Mesothelial cell of epicardium (in vitro differentiated cells): ENCODE data around the gene OTOS. TPM values are rescaled to one million over a fixed set of nuclear protein-coding genes. Genes with fewer than 3 reads are reported as not detected.

ENCODE experiments used
- DNase-seq, 2 experiments: peaks; one replicate each; pipeline ENCODE4 v3.0.0; 2021; ENCODE audit warnings: low spot score in 2 of 2; ENCODE audit not compliant: unreplicated experiment in 2 of 2
- H3K27ac Mint-ChIP-seq: 2 replicates; pipeline ENCODE4 v1.8.0; 2021; ENCODE audit warnings: mixed read lengths
- H3K27me3 Mint-ChIP-seq: 2 replicates; pipeline ENCODE4 v1.8.0; 2021; ENCODE audit warnings: low read depth, mixed read lengths
- H3K36me3 Mint-ChIP-seq: 2 replicates; pipeline ENCODE4 v1.8.0; 2021; ENCODE audit warnings: mixed read lengths
- H3K4me1 Mint-ChIP-seq: 2 replicates; pipeline ENCODE4 v1.8.0; 2021; ENCODE audit warnings: mixed read lengths
- H3K4me3 Mint-ChIP-seq: 2 replicates; pipeline ENCODE4 v1.8.0; 2021; ENCODE audit warnings: mild to moderate bottlenecking, moderate library complexity, mixed read lengths
- H3K9me3 Mint-ChIP-seq: 2 replicates; pipeline ENCODE4 v1.8.0; 2021; ENCODE audit warnings: mixed read lengths
- total RNA-seq: library from RNA; stranded (reverse); gene quantifications from 3 replicates; pipeline ENCODE4 v1.2.1, GENCODE V29; 2021
- TF ChIP-seq, protein P1 (sequence below): fragments of 200-600 bp; sonication (generic); IDR thresholded peaks from one replicate; pipeline ENCODE4 v1.5.0; 2021; ENCODE audit warnings: antibody characterized with exemption; ENCODE audit not compliant: unreplicated experiment

The OTOS gene
- total RNA-seq, 1 donor from 2014 or later, result not detected

DNA sequence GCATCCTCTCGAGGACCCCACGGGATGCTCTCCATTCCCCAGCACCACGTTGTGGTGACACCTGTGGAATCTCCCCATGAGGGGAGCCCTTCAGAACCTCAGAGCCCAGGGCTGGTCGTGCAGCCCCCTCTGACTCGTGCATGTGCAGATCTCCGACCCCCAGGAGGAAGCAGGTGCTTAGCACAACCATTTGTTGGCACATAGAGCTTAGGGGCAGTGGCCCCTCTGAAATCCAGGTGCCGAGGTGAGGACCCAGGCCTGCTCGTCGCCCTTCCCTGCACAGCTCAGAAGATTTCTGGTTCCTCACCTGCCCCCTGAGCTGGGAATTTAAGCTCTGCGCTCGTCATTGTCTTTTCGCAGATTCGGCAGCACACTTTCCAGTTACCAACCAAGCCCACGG, 1.3 kb upstream of the OTOS start:
- Mint-ChIP-seq H3K27ac (no peak overlapping the region), H3K36me3 (no peaks in the 10 kb centered on the region), H3K27me3 (peaks cover 41% of the 10 kb centered on the region), H3K4me1 (peaks cover 2% of the 10 kb centered on the region), H3K9me3 (no peaks in the 10 kb centered on the region), H3K4me3 (no peak overlapping the region)
- DNase-seq, result no peak
- TF ChIP-seq, protein P1, sequence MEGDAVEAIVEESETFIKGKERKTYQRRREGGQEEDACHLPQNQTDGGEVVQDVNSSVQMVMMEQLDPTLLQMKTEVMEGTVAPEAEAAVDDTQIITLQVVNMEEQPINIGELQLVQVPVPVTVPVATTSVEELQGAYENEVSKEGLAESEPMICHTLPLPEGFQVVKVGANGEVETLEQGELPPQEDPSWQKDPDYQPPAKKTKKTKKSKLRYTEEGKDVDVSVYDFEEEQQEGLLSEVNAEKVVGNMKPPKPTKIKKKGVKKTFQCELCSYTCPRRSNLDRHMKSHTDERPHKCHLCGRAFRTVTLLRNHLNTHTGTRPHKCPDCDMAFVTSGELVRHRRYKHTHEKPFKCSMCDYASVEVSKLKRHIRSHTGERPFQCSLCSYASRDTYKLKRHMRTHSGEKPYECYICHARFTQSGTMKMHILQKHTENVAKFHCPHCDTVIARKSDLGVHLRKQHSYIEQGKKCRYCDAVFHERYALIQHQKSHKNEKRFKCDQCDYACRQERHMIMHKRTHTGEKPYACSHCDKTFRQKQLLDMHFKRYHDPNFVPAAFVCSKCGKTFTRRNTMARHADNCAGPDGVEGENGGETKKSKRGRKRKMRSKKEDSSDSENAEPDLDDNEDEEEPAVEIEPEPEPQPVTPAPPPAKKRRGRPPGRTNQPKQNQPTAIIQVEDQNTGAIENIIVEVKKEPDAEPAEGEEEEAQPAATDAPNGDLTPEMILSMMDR, result no peak

DNA sequence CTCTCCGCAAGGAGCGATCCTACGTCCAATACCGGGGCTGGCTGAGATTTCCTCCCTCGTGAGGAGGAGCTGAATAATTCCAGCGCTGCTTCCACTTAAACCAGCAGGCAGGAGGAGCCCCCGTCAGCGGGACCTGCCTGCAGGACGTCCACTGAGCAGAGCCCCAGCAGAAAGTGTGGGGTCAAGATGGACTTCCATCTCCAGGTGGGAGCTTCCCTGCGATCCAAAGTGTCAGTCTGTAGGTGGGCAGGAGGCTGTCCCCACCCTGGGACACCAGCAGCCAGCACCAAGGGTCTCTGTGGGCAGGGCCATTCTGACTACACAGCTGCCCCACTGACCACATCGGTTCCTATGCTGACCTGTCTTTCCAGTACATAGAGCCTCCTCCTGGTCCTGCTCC, 462 bp upstream of the OTOS start:
- peaks cover 43% of the 10 kb centered on the region for H3K27me3 Mint-ChIP-seq
- peaks cover 3% of the 10 kb centered on the region for H3K4me1 Mint-ChIP-seq
- H3K9me3 Mint-ChIP-seq, result no peaks in the 10 kb centered on the region
- no peak for DNase-seq
- no peak overlapping the region for H3K27ac Mint-ChIP-seq
- TF ChIP-seq, protein P1, result no peak
- no peak overlapping the region for H3K4me3 Mint-ChIP-seq
- H3K36me3 Mint-ChIP-seq, result no peaks in the 10 kb centered on the region

DNA sequence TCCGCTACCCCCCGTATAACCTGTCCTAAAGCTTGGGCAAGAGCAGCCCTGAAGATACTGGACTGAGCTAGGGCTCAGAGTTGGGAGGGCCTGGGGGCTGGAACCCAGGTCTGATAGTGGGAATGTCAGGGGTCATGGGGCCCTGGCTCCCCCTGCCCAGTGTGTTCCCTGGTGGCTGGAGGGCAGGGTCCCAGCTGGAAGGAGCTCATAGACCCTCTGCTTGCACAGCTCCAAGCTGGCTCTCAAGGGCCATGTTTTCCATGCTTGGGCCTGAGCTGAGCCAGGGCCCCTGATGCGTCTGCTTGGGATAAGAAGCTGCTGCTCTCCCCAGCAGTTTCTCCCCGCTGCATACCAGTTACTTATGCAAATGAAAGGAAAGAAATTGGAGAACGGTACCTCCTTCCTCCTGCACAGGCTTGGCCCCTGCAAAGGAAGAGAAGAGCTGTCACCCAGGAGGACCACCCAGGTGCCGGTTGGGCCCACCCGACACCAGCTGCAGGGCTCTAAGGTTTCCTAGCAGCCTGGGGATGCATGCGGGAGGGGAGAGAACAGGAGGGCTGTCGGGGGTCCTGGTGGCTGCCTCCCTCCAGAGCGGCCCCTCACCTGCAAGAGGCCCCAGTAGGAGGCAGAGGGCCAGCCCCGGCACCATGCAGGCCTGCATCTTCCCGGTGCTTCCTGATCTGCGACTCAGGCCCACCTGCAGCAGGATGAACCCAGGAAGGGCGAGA, 628 bp downstream of the OTOS start:
- H3K9me3 Mint-ChIP-seq, result no peaks in the 10 kb centered on the region
- TF ChIP-seq, protein P1, result no peak
- no peaks in the 10 kb centered on the region for H3K36me3 Mint-ChIP-seq
- no peak overlapping the region for H3K4me3 Mint-ChIP-seq
- peaks cover 12% of the 10 kb centered on the region for H3K4me1 Mint-ChIP-seq
- DNase-seq, result peak in 1 of 2 experiments; percentile 12
- peaks cover 43% of the 10 kb centered on the region for H3K27me3 Mint-ChIP-seq
- H3K27ac Mint-ChIP-seq, result no peak overlapping the region

DNA sequence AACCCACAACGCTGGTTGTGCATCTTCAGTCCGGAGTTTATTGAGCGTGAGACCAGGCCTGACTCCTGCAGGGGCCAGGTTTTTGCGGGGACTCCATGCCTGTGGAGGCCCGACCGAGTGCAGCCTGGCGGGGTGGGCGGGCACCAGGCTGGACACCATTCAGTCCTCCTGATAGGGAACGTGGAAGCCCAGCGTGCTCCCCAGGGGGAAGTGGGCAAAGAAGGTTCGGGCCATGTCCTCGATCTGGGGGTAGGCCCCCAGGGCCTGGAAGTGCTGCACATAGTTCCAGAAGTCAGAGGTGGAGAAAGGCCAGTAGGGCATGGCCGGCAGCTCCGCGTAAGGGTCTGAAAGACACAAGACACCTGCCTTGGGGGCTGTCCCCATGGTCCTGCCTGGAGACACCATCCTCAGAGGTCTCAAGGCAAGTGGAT, 1.4 kb downstream of the OTOS start:
- Mint-ChIP-seq H3K27me3 (peaks cover 43% of the 10 kb centered on the region), H3K27ac (no peak overlapping the region), H3K4me3 (no peak overlapping the region), H3K36me3 (no peaks in the 10 kb centered on the region), H3K9me3 (no peaks in the 10 kb centered on the region), H3K4me1 (peaks cover 18% of the 10 kb centered on the region)
- TF ChIP-seq, protein P1, result no peak
- DNase-seq, result no peak

DNA sequence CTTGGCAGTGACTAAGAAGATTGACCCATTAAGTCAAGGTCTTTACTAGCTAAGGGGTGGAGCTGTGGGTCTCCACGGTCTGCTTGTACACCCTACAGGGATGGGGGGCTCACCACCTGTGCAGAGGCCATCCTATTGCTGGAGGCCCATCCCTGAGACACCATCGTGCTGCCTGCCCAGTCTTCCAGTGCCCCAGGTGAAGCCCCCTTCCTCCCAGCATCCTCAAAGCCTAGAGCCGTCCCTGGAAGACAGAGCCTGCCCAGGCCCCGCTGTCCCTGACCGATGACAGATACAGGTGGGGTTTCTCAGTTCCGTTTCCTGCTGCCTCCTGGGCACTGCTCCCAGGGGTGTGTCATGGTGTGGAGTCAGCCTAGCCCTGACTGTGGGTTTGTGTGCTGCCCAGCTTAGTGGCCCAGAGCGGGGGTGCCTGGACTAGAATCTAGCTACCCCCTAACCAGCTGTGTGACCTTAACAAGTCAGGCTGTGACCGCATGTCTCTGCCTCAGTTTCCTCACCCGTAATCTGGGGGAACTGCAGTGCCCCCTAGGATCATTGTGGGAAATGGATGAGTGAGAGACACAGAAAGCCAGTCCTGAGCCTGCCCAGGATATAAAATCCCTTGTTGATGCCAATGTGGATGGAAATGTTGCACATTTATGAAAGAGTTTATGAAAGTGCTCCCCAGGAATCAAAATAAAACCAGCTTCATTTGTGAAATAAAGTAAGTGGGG, 2.0 kb downstream of the OTOS start:
- H3K27ac Mint-ChIP-seq, result no peak overlapping the region

More for the DNA sequence above, 2.0 kb downstream of the OTOS start:
- Mint-ChIP-seq H3K27me3 (peaks cover 40% of the 10 kb centered on the region), H3K4me1 (peaks cover 18% of the 10 kb centered on the region), H3K9me3 (no peaks in the 10 kb centered on the region), H3K4me3 (peak overlapping the region; percentile 20), H3K36me3 (no peaks in the 10 kb centered on the region)
- no peak for DNase-seq
- TF ChIP-seq, protein P1, result no peak
